Measurements from ENCODE around the gene WDR88.

The WDR88 gene

DNA sequence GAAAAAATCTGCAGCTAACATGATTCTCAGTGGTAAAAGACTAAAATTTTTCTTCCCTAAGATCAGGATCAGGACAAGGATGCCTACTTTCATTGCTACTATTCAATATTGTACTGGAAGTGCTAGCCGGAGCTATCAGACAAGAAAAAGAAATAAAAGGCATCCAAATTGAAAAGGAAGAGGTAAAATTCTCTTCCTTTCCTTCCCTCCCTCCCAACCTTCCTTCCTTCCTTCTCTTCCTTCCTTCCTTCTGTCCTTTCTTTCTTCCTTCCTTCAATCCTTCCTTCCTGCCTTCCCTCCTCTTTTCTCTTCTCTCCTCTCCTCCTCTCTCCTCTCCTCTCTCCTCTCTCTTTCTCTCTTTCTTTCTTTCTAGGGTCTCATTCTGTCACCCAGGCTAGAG lies 35.5 kb downstream of the WDR88 start:
- H3K4me3 ChIP-seq (ENCODE audit: low read depth, low read length), result no peak overlapping the region
- TF ChIP-seq, protein P1, sequence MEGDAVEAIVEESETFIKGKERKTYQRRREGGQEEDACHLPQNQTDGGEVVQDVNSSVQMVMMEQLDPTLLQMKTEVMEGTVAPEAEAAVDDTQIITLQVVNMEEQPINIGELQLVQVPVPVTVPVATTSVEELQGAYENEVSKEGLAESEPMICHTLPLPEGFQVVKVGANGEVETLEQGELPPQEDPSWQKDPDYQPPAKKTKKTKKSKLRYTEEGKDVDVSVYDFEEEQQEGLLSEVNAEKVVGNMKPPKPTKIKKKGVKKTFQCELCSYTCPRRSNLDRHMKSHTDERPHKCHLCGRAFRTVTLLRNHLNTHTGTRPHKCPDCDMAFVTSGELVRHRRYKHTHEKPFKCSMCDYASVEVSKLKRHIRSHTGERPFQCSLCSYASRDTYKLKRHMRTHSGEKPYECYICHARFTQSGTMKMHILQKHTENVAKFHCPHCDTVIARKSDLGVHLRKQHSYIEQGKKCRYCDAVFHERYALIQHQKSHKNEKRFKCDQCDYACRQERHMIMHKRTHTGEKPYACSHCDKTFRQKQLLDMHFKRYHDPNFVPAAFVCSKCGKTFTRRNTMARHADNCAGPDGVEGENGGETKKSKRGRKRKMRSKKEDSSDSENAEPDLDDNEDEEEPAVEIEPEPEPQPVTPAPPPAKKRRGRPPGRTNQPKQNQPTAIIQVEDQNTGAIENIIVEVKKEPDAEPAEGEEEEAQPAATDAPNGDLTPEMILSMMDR (conservative IDR thresholded peaks at IDR 0.05; ENCODE audit: low read depth, low read length), result no peak
- DNase-seq (ENCODE audit: low read depth), result no peak

DNA sequence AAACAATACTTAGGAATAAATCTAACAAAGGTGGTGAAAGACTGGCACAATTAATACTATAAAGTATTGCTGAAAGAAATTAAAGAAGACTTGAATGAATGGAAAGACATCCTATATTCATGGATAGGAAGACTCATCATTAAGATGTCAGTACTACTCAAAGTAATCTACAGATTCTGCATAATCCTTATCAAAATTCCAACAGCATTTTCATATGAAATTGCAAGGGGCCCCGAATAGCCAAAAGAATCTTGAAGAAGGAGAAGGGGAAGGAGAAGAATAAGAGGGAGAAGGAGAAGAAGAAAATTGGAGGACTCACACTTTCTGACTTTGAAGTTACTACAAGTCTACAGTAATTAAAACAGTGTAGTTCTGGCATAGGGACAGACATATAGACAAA lies 36.6 kb downstream of the WDR88 start:
- H3K4me3 ChIP-seq (ENCODE audit: low read depth, low read length), result no peak overlapping the region
- TF ChIP-seq, protein P1 (conservative IDR thresholded peaks at IDR 0.05; ENCODE audit: low read depth, low read length), result no peak
- no peak for DNase-seq (ENCODE audit: low read depth)

- no peak overlapping the region for H3K4me3 ChIP-seq (ENCODE audit: low read depth, low read length)
- DNase-seq (ENCODE audit: low read depth), result no peak
- TF ChIP-seq, protein P1 (conservative IDR thresholded peaks at IDR 0.05; ENCODE audit: low read depth, low read length), result no peak
Observed at GRCh38 chr19:33171222-33171795, 39.4 kb downstream of the WDR88 start.

DNA sequence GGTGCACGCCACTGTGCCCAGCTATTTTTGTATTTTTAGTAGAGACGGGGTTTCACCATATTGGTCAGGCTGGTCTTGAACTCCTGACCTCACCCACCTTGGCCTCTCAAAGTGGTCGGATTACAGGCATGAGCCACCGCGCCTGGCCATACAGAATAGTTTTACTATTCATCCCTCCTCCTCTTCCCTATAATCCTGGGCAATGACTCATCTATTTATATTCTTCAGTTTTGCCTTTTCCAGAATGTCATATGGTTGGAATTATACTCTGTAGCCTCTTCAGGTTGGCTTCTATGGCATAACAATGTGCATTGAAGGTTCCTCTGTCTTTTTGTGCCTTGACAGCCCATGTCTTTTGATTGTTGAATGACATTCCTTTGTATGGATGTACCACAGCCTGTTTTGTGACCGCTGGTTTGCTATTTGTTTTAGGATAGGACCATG lies 40.0 kb downstream of the WDR88 start:
- TF ChIP-seq, protein P1 (conservative IDR thresholded peaks at IDR 0.05; ENCODE audit: low read depth, low read length), result no peak
- DNase-seq (ENCODE audit: low read depth), result no peak
- no peak overlapping the region for H3K4me3 ChIP-seq (ENCODE audit: low read depth, low read length)

DNA sequence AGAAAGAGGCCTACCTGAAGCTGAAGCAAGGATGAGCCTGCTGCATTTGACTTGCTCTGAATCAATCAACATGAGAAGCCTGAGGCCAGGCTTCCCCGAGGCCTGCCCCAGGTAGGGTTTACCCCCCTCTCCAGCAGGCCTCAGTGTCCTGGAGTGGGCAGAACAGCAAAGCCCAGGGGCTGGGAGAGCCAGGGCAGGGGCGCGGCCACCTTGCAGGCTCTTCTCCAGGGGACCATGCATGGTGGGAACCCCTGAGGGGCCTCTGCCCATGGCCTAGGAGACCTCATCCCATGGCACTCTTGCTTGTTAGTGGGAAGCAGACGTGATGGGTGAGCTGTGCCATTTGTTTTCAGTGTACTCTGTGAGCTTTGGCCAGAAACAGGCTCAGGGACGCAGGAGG lies 42.3 kb downstream of the WDR88 start:
- TF ChIP-seq, protein P1 (conservative IDR thresholded peaks at IDR 0.05; ENCODE audit: low read depth, low read length), result no peak
- no peak for DNase-seq (ENCODE audit: low read depth)
- H3K4me3 ChIP-seq (ENCODE audit: low read depth, low read length), result no peak overlapping the region

GRCh38 chr19:33175156-33175782 lies 43.4 kb downstream of the WDR88 start:
- H3K4me3 ChIP-seq (ENCODE audit: low read depth, low read length), result no peak overlapping the region
- no peak for DNase-seq (ENCODE audit: low read depth)
- TF ChIP-seq, protein P1 (conservative IDR thresholded peaks at IDR 0.05; ENCODE audit: low read depth, low read length), result no peak

Data from choroid plexus epithelial cell (primary cell).